Sigmoid colon (tissue), 7 donors: ENCODE measurements around the gene SDK1. TPM values are rescaled to one million over a fixed set of nuclear protein-coding genes. Genes with fewer than 3 reads are reported as not detected.

Experiments
- DNase-seq: peaks from one replicate; pipeline ENCODE4 v3.0.0-alpha.2; 2019
- H3K27ac ChIP-seq, 4 donors: fragments of 200-600 bp; sonication (generic); one replicate each; pipeline ENCODE4 v1.5.1; 2016 to 2019; ENCODE audit warnings: mild to moderate bottlenecking in 1 of 4
- H3K27me3 ChIP-seq, 3 donors: fragments of 200-600 bp; sonication (generic); one replicate each; pipeline ENCODE4 v1.5.1; 2019; ENCODE audit warnings: mild to moderate bottlenecking in 1 of 3
- H3K36me3 ChIP-seq, 4 donors: fragments of 200-600 bp; sonication (generic); one replicate each; pipeline ENCODE4 v1.5.1; 2016 to 2019
- H3K4me1 ChIP-seq, 4 donors: fragments of 200-600 bp; sonication (generic); one replicate each; pipeline ENCODE4 v1.5.1; 2017 to 2019
- H3K4me3 ChIP-seq, 4 donors: fragments of 200-600 bp; sonication (generic); one replicate each; pipeline ENCODE4 v1.5.1; 2017 to 2019; ENCODE audit warnings: mild to moderate bottlenecking in 2 of 4, moderate library complexity in 1 of 4
- H3K9me3 ChIP-seq, 4 donors: fragments of 200-600 bp in 3 of 4; sonication (generic) in 3 of 4; one replicate each; pipeline versions ENCODE4 v1.5.1 to v1.6.1; 2013 to 2019
- CTCF ChIP-seq, 4 experiments: fragments of 450-650 bp in 3 of 4; fragments of 200-600 bp in 1 of 4; IDR thresholded peaks; one replicate each; pipeline ENCODE4 v1.5.1; 2016 to 2019; ENCODE audit warnings: antibody characterized with exemption in 4 of 4, mild to moderate bottlenecking in 3 of 4, moderate library complexity in 2 of 4
- EP300 ChIP-seq, 4 donors: sonication (generic); formaldehyde crosslinking; IDR thresholded peaks; one replicate each; pipeline ENCODE4 v1.6.1; 2017; ENCODE audit warnings: antibody characterized with exemption in 4 of 4
- POLR2A ChIP-seq, 2 donors: fragments of 450-650 bp; IDR thresholded peaks; one replicate each; pipeline ENCODE4 v1.6.1; 2016; ENCODE audit warnings: antibody characterized with exemption in 2 of 2, mild to moderate bottlenecking in 2 of 2, moderate library complexity in 2 of 2
- POLR2AphosphoS5 ChIP-seq, 4 donors: sonication (generic); formaldehyde crosslinking; IDR thresholded peaks; one replicate each; pipeline ENCODE4 v1.6.1; 2017; ENCODE audit warnings: antibody characterized with exemption in 4 of 4
- WGBS, 2 donors: extraction: QIAGEN DNeasy Blood & Tissue Kit; methylation state at CpG; one replicate each; pipeline ENCODE4 v1.1.7; 2013; 5-methylcytosine and 5-hydroxymethylcytosine counted together
- intact Hi-C: fragments of 100-400 bp; cut with DNase I; formaldehyde crosslinking; loops from one replicate; pipeline ENCODE4 v1.15.1; 2023
- polyA plus RNA-seq, 3 donors: library from polyadenylated mRNA; stranded (reverse); fragments of 200-250 nt; gene quantifications; one replicate each; pipeline ENCODE4 v1.2.3, GENCODE V29; 2013
- total RNA-seq, 4 donors: library from RNA; depleted of rRNA; stranded (reverse); fragments of >200 nt; gene quantifications; one replicate each; pipeline ENCODE4 v1.1.0, GENCODE V29; 2016
- donor health status: healthy with polysubstance abuse.
- donor health status: Bipolar disorder and iron deficiency.
- donor health status: healthy.

SDK1 gene
- total and polyA plus RNA-seq, 7 donors = under 0.01 to 23.0 (median 10.0) TPM; not detected in 1

- Histone ChIP-seq H3K27me3 (no peaks in the 10 kb centered on the region), H3K4me1 (no peaks in the 10 kb centered on the region), H3K9me3 (no peaks in the 10 kb centered on the region), H3K4me3 (no peak overlapping the region), H3K27ac (no peak overlapping the region), H3K36me3 (no peaks in the 10 kb centered on the region)
- intact Hi-C loops = no loop called here
- WGBS, 2 donors = 53 to 61% methylated on average over 8 of the region's 8 CpGs
- DNase-seq = no peak
- TF ChIP-seq EP300 (IDR thresholded peaks at IDR 0.05) = no peak
- TF ChIP-seq POLR2A (IDR thresholded peaks at IDR 0.05) = no peak
- TF ChIP-seq POLR2AphosphoS5 (IDR thresholded peaks at IDR 0.05) = no peak
- TF ChIP-seq CTCF (IDR thresholded peaks at IDR 0.05) = no peak
Measured at GRCh38 chr7:3806516-3806915, 505.5 kb downstream of the SDK1 start.

- WGBS, 2 donors = 91% methylated on average over 9 of the region's 9 CpGs
- intact Hi-C loops = no loop called here
Measured at GRCh38 chr7:3807824-3808223, 506.8 kb downstream of the SDK1 start.

GRCh38 chr7:3821488-3821887 lies 520.4 kb downstream of the SDK1 start:
- no peaks in the 10 kb centered on the region for H3K36me3 ChIP-seq
- H3K4me3 ChIP-seq = no peak overlapping the region
- no peak overlapping the region for H3K27ac ChIP-seq
- no peaks in the 10 kb centered on the region for H3K27me3 ChIP-seq
- TF ChIP-seq POLR2A (IDR thresholded peaks at IDR 0.05) (no peak), EP300 (IDR thresholded peaks at IDR 0.05) (no peak), CTCF (IDR thresholded peaks at IDR 0.05) (no peak), POLR2AphosphoS5 (IDR thresholded peaks at IDR 0.05) (no peak)
- intact Hi-C loops = no loop called here
- 24 to 74% methylated on average over 6 of the region's 6 CpGs for WGBS, 2 donors
- no peaks in the 10 kb centered on the region for H3K9me3 ChIP-seq
- peaks cover 0 to 14% (median 0%) of the 10 kb centered on the region in 4 donors for H3K4me1 ChIP-seq
- no peak for DNase-seq

More at GRCh38 chr7:3807824-3808223, 506.8 kb downstream of the SDK1 start:
- H3K4me3 ChIP-seq = no peak overlapping the region
- TF ChIP-seq EP300 (IDR thresholded peaks at IDR 0.05) (no peak), CTCF (IDR thresholded peaks at IDR 0.05) (no peak), POLR2AphosphoS5 (IDR thresholded peaks at IDR 0.05) (no peak), POLR2A (IDR thresholded peaks at IDR 0.05) (no peak)
- no peaks in the 10 kb centered on the region for H3K27me3 ChIP-seq
- H3K27ac ChIP-seq = no peak overlapping the region
- H3K4me1 ChIP-seq = no peaks in the 10 kb centered on the region
- no peak for DNase-seq
- H3K9me3 ChIP-seq = no peaks in the 10 kb centered on the region
- no peaks in the 10 kb centered on the region for H3K36me3 ChIP-seq

- no peak for TF ChIP-seq CTCF (IDR thresholded peaks at IDR 0.05)
- TF ChIP-seq POLR2A (IDR thresholded peaks at IDR 0.05) = no peak
- TF ChIP-seq POLR2AphosphoS5 (IDR thresholded peaks at IDR 0.05) = no peak
- no peak for TF ChIP-seq EP300 (IDR thresholded peaks at IDR 0.05)
- Histone ChIP-seq H3K4me3 (no peak overlapping the region), H3K4me1 (peaks cover 0 to 14% (median 0%) of the 10 kb centered on the region in 4 donors), H3K27me3 (no peaks in the 10 kb centered on the region), H3K27ac (no peak overlapping the region), H3K9me3 (no peaks in the 10 kb centered on the region), H3K36me3 (no peaks in the 10 kb centered on the region)
- DNase-seq = no peak
- intact Hi-C loops = no loop called here
- WGBS, 2 donors = 34 to 66% methylated on average over 3 of the region's 3 CpGs
Measured at GRCh38 chr7:3825491-3825890, 524.4 kb downstream of the SDK1 start.

- H3K4me3 ChIP-seq = no peak overlapping the region
- TF ChIP-seq EP300 (IDR thresholded peaks at IDR 0.05) (no peak), POLR2AphosphoS5 (IDR thresholded peaks at IDR 0.05) (no peak), CTCF (IDR thresholded peaks at IDR 0.05) (no peak), POLR2A (IDR thresholded peaks at IDR 0.05) (no peak)
- H3K27ac ChIP-seq = no peak overlapping the region
Measured at GRCh38 chr7:3832199-3832598, 531.1 kb downstream of the SDK1 start.

More at GRCh38 chr7:3832199-3832598, 531.1 kb downstream of the SDK1 start:
- no peaks in the 10 kb centered on the region for H3K4me1 ChIP-seq
- DNase-seq = no peak
- H3K27me3 ChIP-seq = no peaks in the 10 kb centered on the region
- intact Hi-C loops = no loop called here
- 22 to 59% methylated on average over 4 of the region's 4 CpGs for WGBS, 2 donors
- no peaks in the 10 kb centered on the region for H3K36me3 ChIP-seq
- no peaks in the 10 kb centered on the region for H3K9me3 ChIP-seq
